ENCODE data around the gene KCTD21. TPM values are rescaled to one million over a fixed set of nuclear protein-coding genes. Genes with fewer than 3 reads are reported as not detected.
A peak's percentile ranks its signal among the peaks of the same experiment; 100 is the strongest.

KCTD21 gene
- total and polyA plus RNA-seq, 7 experiments from 2014 or later: 1.2 to 12.2 (median 4.2) TPM

- Mint-ChIP-seq H3K27ac (no peak overlapping the region), H3K4me3 (no peak overlapping the region), H3K9me3 (no peaks in the 10 kb centered on the region), H3K4me1 (peaks cover 0 to 2% (median 0%) of the 10 kb centered on the region in 7 donors), H3K36me3 (no peaks in the 10 kb centered on the region), H3K27me3 (no peaks in the 10 kb centered on the region)
- ChIA-PET CTCF (no interaction called here), POLR2A (interaction anchor here (0.6 kb wide), 1 partner anchor 1242 kb away, joined by 3 read pairs; no protein-coding TSS in a partner anchor)
- ATAC-seq (no peak), DNase-seq (no peak)
- Histone ChIP-seq H3K9me3 (ENCODE audit: control insufficient read depth in 2 of 3, low read length in 3 of 3) (no peaks in the 10 kb centered on the region), H3K4me3 (ENCODE audit: low read length) (no peak overlapping the region), H3K27ac (ENCODE audit: low read depth, low read length) (no peak overlapping the region), H3K36me3 (ENCODE audit: control insufficient read depth in 2 of 3, insufficient read depth in 3 of 3, low read length in 3 of 3) (no peaks in the 10 kb centered on the region), H3K27me3 (ENCODE audit: control insufficient read depth in 2 of 2, insufficient read depth in 2 of 2, low read length in 2 of 2) (no peaks in the 10 kb centered on the region), H3K4me1 (ENCODE audit: control insufficient read depth in 2 of 2, insufficient read depth in 2 of 2, low read length in 2 of 2) (no peaks in the 10 kb centered on the region)
- intact Hi-C loops (cut with micrococcal nuclease): no loop called here
These were observed 24.0 kb downstream of the KCTD21 start for GRCh38 chr11:78164471-78164870.

- peaks cover 0 to 3% (median 0%) of the 10 kb centered on the region in 7 donors for H3K4me1 Mint-ChIP-seq
- H3K4me3 ChIP-seq (ENCODE audit: low read length): no peak overlapping the region
- DNase-seq (no peak), ATAC-seq (no peak)
- H3K9me3 ChIP-seq (ENCODE audit: control insufficient read depth in 2 of 3, low read length in 3 of 3): no peaks in the 10 kb centered on the region
- no peaks in the 10 kb centered on the region for H3K4me1 ChIP-seq (ENCODE audit: control insufficient read depth in 2 of 2, insufficient read depth in 2 of 2, low read length in 2 of 2)
- ChIA-PET POLR2A (no interaction called here), CTCF (no interaction called here)
- H3K4me3 Mint-ChIP-seq: no peak overlapping the region
- H3K36me3 ChIP-seq (ENCODE audit: control insufficient read depth in 2 of 3, insufficient read depth in 3 of 3, low read length in 3 of 3): no peaks in the 10 kb centered on the region
- H3K27me3 Mint-ChIP-seq: no peaks in the 10 kb centered on the region
- H3K9me3 Mint-ChIP-seq: no peaks in the 10 kb centered on the region
- intact Hi-C loops (cut with micrococcal nuclease): no loop called here
- no peaks in the 10 kb centered on the region for H3K36me3 Mint-ChIP-seq
- no peak overlapping the region for H3K27ac ChIP-seq (ENCODE audit: low read depth, low read length)
- no peaks in the 10 kb centered on the region for H3K27me3 ChIP-seq (ENCODE audit: control insufficient read depth in 2 of 2, insufficient read depth in 2 of 2, low read length in 2 of 2)
- no peak overlapping the region for H3K27ac Mint-ChIP-seq
These were observed 24.6 kb downstream of the KCTD21 start for GRCh38 chr11:78163828-78164227.

- Histone ChIP-seq H3K4me1 (ENCODE audit: control insufficient read depth in 2 of 2, insufficient read depth in 2 of 2, low read length in 2 of 2) (no peaks in the 10 kb centered on the region), H3K4me3 (ENCODE audit: low read length) (no peak overlapping the region), H3K27me3 (ENCODE audit: control insufficient read depth in 2 of 2, insufficient read depth in 2 of 2, low read length in 2 of 2) (no peaks in the 10 kb centered on the region), H3K36me3 (ENCODE audit: control insufficient read depth in 2 of 3, insufficient read depth in 3 of 3, low read length in 3 of 3) (no peaks in the 10 kb centered on the region), H3K9me3 (ENCODE audit: control insufficient read depth in 2 of 3, low read length in 3 of 3) (no peaks in the 10 kb centered on the region), H3K27ac (ENCODE audit: low read depth, low read length) (no peak overlapping the region)
- POLR2A ChIA-PET: no interaction called here
- intact Hi-C loops (cut with micrococcal nuclease): no loop called here
- no peak overlapping the region for H3K4me3 Mint-ChIP-seq
- CTCF ChIA-PET: no interaction called here
- no peaks in the 10 kb centered on the region for H3K36me3 Mint-ChIP-seq
- peaks cover 0 to 2% (median 0%) of the 10 kb centered on the region in 7 donors for H3K4me1 Mint-ChIP-seq
- ATAC-seq (no peak), DNase-seq (no peak)
- no peak overlapping the region for H3K27ac Mint-ChIP-seq
- H3K9me3 Mint-ChIP-seq: no peaks in the 10 kb centered on the region
- H3K27me3 Mint-ChIP-seq: no peaks in the 10 kb centered on the region
These were observed 26.5 kb downstream of the KCTD21 start for GRCh38 chr11:78161962-78162371.

GRCh38 chr11:78161346-78161745 lies 27.1 kb downstream of the KCTD21 start:
- CTCF ChIA-PET: no interaction called here
- intact Hi-C loops (cut with micrococcal nuclease): no loop called here
- H3K27me3 Mint-ChIP-seq: no peaks in the 10 kb centered on the region

GRCh38 chr11:78160557-78160956 lies 27.9 kb downstream of the KCTD21 start:
- intact Hi-C loops (cut with micrococcal nuclease): no loop called here

More at GRCh38 chr11:78161346-78161745, 27.1 kb downstream of the KCTD21 start:
- H3K4me1 ChIP-seq (ENCODE audit: control insufficient read depth in 2 of 2, insufficient read depth in 2 of 2, low read length in 2 of 2): no peaks in the 10 kb centered on the region
- no peaks in the 10 kb centered on the region for H3K36me3 ChIP-seq (ENCODE audit: control insufficient read depth in 2 of 3, insufficient read depth in 3 of 3, low read length in 3 of 3)
- H3K4me1 Mint-ChIP-seq: peaks cover 0 to 2% (median 0%) of the 10 kb centered on the region in 7 donors
- no peak overlapping the region for H3K4me3 ChIP-seq (ENCODE audit: low read length)
- no peak overlapping the region for H3K27ac Mint-ChIP-seq
- H3K4me3 Mint-ChIP-seq: no peak overlapping the region
- no peak for ATAC-seq
- POLR2A ChIA-PET: no interaction called here
- H3K27ac ChIP-seq (ENCODE audit: low read depth, low read length): no peak overlapping the region
- no peak for DNase-seq
- H3K27me3 ChIP-seq (ENCODE audit: control insufficient read depth in 2 of 2, insufficient read depth in 2 of 2, low read length in 2 of 2): no peaks in the 10 kb centered on the region
- H3K9me3 Mint-ChIP-seq: no peaks in the 10 kb centered on the region
- H3K36me3 Mint-ChIP-seq: no peaks in the 10 kb centered on the region
- H3K9me3 ChIP-seq (ENCODE audit: control insufficient read depth in 2 of 3, low read length in 3 of 3): no peaks in the 10 kb centered on the region

GRCh38 chr11:78158987-78159652 lies 29.3 kb downstream of the KCTD21 start:
- Mint-ChIP-seq H3K27me3 (no peaks in the 10 kb centered on the region), H3K9me3 (no peaks in the 10 kb centered on the region), H3K4me3 (no peak overlapping the region), H3K36me3 (no peaks in the 10 kb centered on the region), H3K27ac (peak overlapping the region in 1 of 9 donors; percentile 54), H3K4me1 (peaks cover 0 to 2% (median 0%) of the 10 kb centered on the region in 7 donors)
- no peak overlapping the region for H3K4me3 ChIP-seq (ENCODE audit: low read length)
- H3K27me3 ChIP-seq (ENCODE audit: control insufficient read depth in 2 of 2, insufficient read depth in 2 of 2, low read length in 2 of 2): no peaks in the 10 kb centered on the region
- no peaks in the 10 kb centered on the region for H3K4me1 ChIP-seq (ENCODE audit: control insufficient read depth in 2 of 2, insufficient read depth in 2 of 2, low read length in 2 of 2)
- POLR2A ChIA-PET: no interaction called here
- H3K27ac ChIP-seq (ENCODE audit: low read depth, low read length): no peak overlapping the region
- no peaks in the 10 kb centered on the region for H3K9me3 ChIP-seq (ENCODE audit: control insufficient read depth in 2 of 3, low read length in 3 of 3)
- DNase-seq: no peak
- no peaks in the 10 kb centered on the region for H3K36me3 ChIP-seq (ENCODE audit: control insufficient read depth in 2 of 3, insufficient read depth in 3 of 3, low read length in 3 of 3)
- intact Hi-C loops (cut with micrococcal nuclease): no loop called here
- CTCF ChIA-PET: no interaction called here
- ATAC-seq: no peak

More at GRCh38 chr11:78160557-78160956, 27.9 kb downstream of the KCTD21 start:
- no peak for ATAC-seq
- no peak overlapping the region for H3K4me3 ChIP-seq (ENCODE audit: low read length)
- Mint-ChIP-seq H3K4me1 (peaks cover 0 to 2% (median 0%) of the 10 kb centered on the region in 7 donors), H3K4me3 (no peak overlapping the region), H3K36me3 (no peaks in the 10 kb centered on the region), H3K27me3 (no peaks in the 10 kb centered on the region), H3K27ac (peak overlapping the region in 3 of 9 donors; percentile 27 to 76 (median 28)), H3K9me3 (no peaks in the 10 kb centered on the region)
- H3K4me1 ChIP-seq (ENCODE audit: control insufficient read depth in 2 of 2, insufficient read depth in 2 of 2, low read length in 2 of 2): no peaks in the 10 kb centered on the region
- ChIA-PET CTCF (no interaction called here), POLR2A (interaction anchor here (0.5 kb wide), 1 partner anchor 24 kb away, joined by 3 read pairs; no protein-coding TSS in a partner anchor)
- no peaks in the 10 kb centered on the region for H3K27me3 ChIP-seq (ENCODE audit: control insufficient read depth in 2 of 2, insufficient read depth in 2 of 2, low read length in 2 of 2)
- no peaks in the 10 kb centered on the region for H3K36me3 ChIP-seq (ENCODE audit: control insufficient read depth in 2 of 3, insufficient read depth in 3 of 3, low read length in 3 of 3)
- H3K9me3 ChIP-seq (ENCODE audit: control insufficient read depth in 2 of 3, low read length in 3 of 3): no peaks in the 10 kb centered on the region
- no peak overlapping the region for H3K27ac ChIP-seq (ENCODE audit: low read depth, low read length)
- no peak for DNase-seq
